Measurements from ENCODE around the gene TMEFF2.

The TMEFF2 gene

GRCh38 chr2:192007581-192008228 is 187.0 kb downstream of the TMEFF2 start:
- no peak for DNase-seq

GRCh38 chr2:192005211-192005610 is 189.5 kb downstream of the TMEFF2 start:
- DNase-seq = no peak

GRCh38 chr2:192004188-192004963 is 190.4 kb downstream of the TMEFF2 start:
- no peak for DNase-seq

GRCh38 chr2:192002418-192002817 is 192.3 kb downstream of the TMEFF2 start:
- DNase-seq = no peak

GRCh38 chr2:192000196-192000980 is 194.3 kb downstream of the TMEFF2 start:
- DNase-seq = no peak

GRCh38 chr2:191999101-191999841 is 195.5 kb downstream of the TMEFF2 start:
- DNase-seq = no peak

GRCh38 chr2:191995285-191995684 is 199.4 kb downstream of the TMEFF2 start:
- no peak for DNase-seq

GRCh38 chr2:191994749-191995148 is 200.0 kb downstream of the TMEFF2 start:
- DNase-seq = no peak

GRCh38 chr2:191991442-191991841 is 203.3 kb downstream of the TMEFF2 start:
- DNase-seq = no peak

- no peak for DNase-seq
These were observed 209.0 kb downstream of the TMEFF2 start for GRCh38 chr2:191985740-191986139.

- DNase-seq = no peak
These were observed 211.1 kb downstream of the TMEFF2 start for GRCh38 chr2:191983591-191983990.

GRCh38 chr2:191983186-191983585 is 211.5 kb downstream of the TMEFF2 start:
- DNase-seq = no peak

- no peak for DNase-seq
These were observed 213.0 kb downstream of the TMEFF2 start for GRCh38 chr2:191981706-191982105.

- no peak for DNase-seq
These were observed 214.2 kb downstream of the TMEFF2 start for GRCh38 chr2:191980483-191980882.

GRCh38 chr2:191979221-191979730 is 215.5 kb downstream of the TMEFF2 start:
- no peak for DNase-seq

- no peak for DNase-seq
These were observed 217.0 kb downstream of the TMEFF2 start for GRCh38 chr2:191977754-191978153.

GRCh38 chr2:191976436-191976835 is 218.3 kb downstream of the TMEFF2 start:
- DNase-seq = no peak

GRCh38 chr2:191974676-191975075 is 220.1 kb downstream of the TMEFF2 start:
- DNase-seq = no peak

GRCh38 chr2:191970867-191971266 is 223.9 kb downstream of the TMEFF2 start:
- no peak for DNase-seq

- DNase-seq = no peak
These were observed 226.6 kb downstream of the TMEFF2 start for GRCh38 chr2:191968120-191968519.

- no peak for DNase-seq
These were observed 229.0 kb downstream of the TMEFF2 start for GRCh38 chr2:191965733-191966132.

- no peak for DNase-seq
These were observed 233.2 kb downstream of the TMEFF2 start for GRCh38 chr2:191961556-191961955.

- DNase-seq = no peak
These were observed 235.5 kb downstream of the TMEFF2 start for GRCh38 chr2:191959209-191959608.
